ENCODE results near the gene TCEANC2. TPM values are rescaled to one million over a fixed set of nuclear protein-coding genes. Genes with fewer than 3 reads are reported as not detected.
"Not testable (repeated sequence)": the region's sequence is repeated elsewhere in the genome, so short reads cannot be mapped to it uniquely, and the experiment has no call there.

The TCEANC2 gene
- total RNA-seq, 3 donors from 2014 or later: 4.3 to 6.1 (median 5.9) TPM

DNA sequence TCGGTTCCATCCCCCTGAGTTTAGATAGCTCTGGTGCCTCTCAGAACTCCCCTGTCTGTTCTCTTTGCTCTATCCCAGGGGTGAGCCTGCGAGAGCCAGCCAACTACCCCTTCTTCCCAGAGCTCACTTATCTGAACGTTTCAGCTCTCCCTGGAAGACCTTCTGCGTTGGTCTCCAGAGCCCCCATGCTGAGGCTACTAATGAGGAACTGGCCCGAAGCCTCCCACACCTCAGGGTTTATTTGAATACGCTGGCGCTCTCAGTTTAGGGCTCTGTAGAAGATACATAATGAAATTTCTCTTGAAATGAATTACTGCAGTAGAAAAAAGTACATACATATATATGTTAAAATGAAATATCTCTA lies 43.5 kb downstream of the TCEANC2 start:
- no peaks in the 10 kb centered on the region for H3K27me3 ChIP-seq
- H3K36me3 ChIP-seq: no peaks in the 10 kb centered on the region
- TF ChIP-seq POLR2AphosphoS5 (IDR thresholded peaks at IDR 0.05) (no peak), POLR2A (IDR thresholded peaks at IDR 0.05) (no peak)
- TF ChIP-seq, protein P1, sequence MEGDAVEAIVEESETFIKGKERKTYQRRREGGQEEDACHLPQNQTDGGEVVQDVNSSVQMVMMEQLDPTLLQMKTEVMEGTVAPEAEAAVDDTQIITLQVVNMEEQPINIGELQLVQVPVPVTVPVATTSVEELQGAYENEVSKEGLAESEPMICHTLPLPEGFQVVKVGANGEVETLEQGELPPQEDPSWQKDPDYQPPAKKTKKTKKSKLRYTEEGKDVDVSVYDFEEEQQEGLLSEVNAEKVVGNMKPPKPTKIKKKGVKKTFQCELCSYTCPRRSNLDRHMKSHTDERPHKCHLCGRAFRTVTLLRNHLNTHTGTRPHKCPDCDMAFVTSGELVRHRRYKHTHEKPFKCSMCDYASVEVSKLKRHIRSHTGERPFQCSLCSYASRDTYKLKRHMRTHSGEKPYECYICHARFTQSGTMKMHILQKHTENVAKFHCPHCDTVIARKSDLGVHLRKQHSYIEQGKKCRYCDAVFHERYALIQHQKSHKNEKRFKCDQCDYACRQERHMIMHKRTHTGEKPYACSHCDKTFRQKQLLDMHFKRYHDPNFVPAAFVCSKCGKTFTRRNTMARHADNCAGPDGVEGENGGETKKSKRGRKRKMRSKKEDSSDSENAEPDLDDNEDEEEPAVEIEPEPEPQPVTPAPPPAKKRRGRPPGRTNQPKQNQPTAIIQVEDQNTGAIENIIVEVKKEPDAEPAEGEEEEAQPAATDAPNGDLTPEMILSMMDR (IDR thresholded peaks at IDR 0.05): no peak
- no peaks in the 10 kb centered on the region for H3K4me1 ChIP-seq
- no peak overlapping the region for H3K4me3 ChIP-seq
- no peak for DNase-seq (ENCODE audit: low spot score in 2 of 2)
- intact Hi-C loops (cut with DNase I; ENCODE audit: low total_unique reads): no loop called here
- H3K27ac ChIP-seq: no peak overlapping the region
- H3K9me3 ChIP-seq: no peaks in the 10 kb centered on the region

DNA sequence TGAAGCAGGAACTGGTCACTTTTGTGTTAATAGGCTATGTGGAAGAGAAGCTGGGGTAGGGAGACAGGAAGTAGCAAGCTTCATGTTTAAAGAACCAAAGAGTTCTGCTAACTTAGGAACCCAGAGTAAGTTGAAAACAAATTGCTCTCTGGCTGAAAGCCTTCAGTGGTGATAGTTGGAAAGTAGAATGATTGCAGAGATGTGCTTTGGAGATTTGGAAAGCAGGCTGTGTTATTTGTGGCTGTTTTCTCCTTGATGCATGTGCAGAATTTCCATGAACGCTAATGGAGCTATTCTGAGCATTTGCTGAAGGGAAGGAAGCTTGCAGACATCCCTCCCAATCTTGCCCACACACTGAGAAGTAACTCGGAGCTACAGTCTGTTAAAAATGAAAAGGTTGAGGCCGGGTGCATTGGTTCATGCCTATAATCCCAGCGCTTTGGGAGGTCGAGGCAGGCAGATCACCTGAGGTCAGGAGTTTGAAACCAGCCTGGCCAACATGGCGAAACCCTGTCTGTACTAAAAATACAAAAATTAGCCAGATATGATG lies 45.7 kb downstream of the TCEANC2 start:
- Histone ChIP-seq H3K27ac (no peak overlapping the region), H3K9me3 (no peaks in the 10 kb centered on the region), H3K36me3 (no peaks in the 10 kb centered on the region), H3K27me3 (no peaks in the 10 kb centered on the region), H3K4me3 (no peak overlapping the region), H3K4me1 (no peaks in the 10 kb centered on the region)
- DNase-seq (ENCODE audit: low spot score in 2 of 2): no peak
- TF ChIP-seq POLR2AphosphoS5 (IDR thresholded peaks at IDR 0.05) (no peak), POLR2A (IDR thresholded peaks at IDR 0.05) (no peak)
- TF ChIP-seq, protein P1 (IDR thresholded peaks at IDR 0.05): no peak
- intact Hi-C loops (cut with DNase I; ENCODE audit: low total_unique reads): no loop called here

DNA sequence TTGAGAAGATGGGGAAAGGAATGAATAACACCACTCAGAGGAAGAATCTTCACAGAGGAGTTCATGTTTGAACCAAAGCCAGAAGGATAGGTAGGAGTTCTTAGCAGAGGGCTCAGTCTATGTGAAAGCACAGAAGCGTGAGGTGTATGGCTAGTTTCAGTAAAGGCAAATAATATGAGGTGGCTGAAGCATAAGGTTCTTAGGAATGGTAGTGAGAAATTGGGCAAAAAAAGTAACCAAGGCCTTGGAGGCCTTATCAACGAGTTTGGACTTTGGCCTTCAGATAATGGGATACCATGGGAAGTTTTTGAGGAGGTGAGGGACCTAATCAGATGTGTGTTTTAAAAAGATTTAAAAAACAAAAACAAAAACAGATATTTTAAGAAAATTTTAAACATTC lies 47.1 kb downstream of the TCEANC2 start:
- no peaks in the 10 kb centered on the region for H3K36me3 ChIP-seq
- no peak overlapping the region for H3K4me3 ChIP-seq
- H3K27ac ChIP-seq: no peak overlapping the region
- H3K4me1 ChIP-seq: no peaks in the 10 kb centered on the region
- H3K9me3 ChIP-seq: no peaks in the 10 kb centered on the region
- intact Hi-C loops (cut with DNase I; ENCODE audit: low total_unique reads): no loop called here
- H3K27me3 ChIP-seq: no peaks in the 10 kb centered on the region
- TF ChIP-seq, protein P1 (IDR thresholded peaks at IDR 0.05): no peak
- TF ChIP-seq POLR2A (IDR thresholded peaks at IDR 0.05) (no peak), POLR2AphosphoS5 (IDR thresholded peaks at IDR 0.05) (no peak)
- DNase-seq (ENCODE audit: low spot score in 2 of 2): no peak

DNA sequence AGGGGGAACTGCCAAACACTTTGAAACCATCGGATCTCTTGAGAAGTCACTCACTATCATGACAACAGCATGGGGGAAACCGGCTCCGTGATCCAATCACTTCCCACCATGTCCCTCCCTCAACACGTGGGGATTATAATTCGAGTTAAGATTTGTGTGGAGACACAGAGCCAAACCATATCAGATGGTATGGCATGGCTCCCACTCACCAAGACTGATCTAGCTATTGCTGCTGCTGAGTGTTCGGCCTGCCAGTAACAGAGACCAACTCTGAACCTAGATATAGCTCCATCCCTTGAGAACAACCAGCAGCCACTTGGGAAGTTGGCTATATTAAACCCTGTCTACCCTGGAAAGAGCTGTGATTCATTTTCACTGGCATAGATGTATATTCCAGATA lies 50.0 kb downstream of the TCEANC2 start:
- intact Hi-C loops (cut with DNase I; ENCODE audit: low total_unique reads): no loop called here
- DNase-seq (ENCODE audit: low spot score in 2 of 2): no peak
- H3K36me3 ChIP-seq: no peaks in the 10 kb centered on the region
- H3K27me3 ChIP-seq: no peaks in the 10 kb centered on the region
- TF ChIP-seq, protein P1 (IDR thresholded peaks at IDR 0.05): no peak
- TF ChIP-seq POLR2AphosphoS5 (IDR thresholded peaks at IDR 0.05): no peak
- no peak for TF ChIP-seq POLR2A (IDR thresholded peaks at IDR 0.05)
- no peak overlapping the region for H3K27ac ChIP-seq
- H3K4me3 ChIP-seq: no peak overlapping the region
- H3K9me3 ChIP-seq: no peaks in the 10 kb centered on the region
- no peaks in the 10 kb centered on the region for H3K4me1 ChIP-seq

DNA sequence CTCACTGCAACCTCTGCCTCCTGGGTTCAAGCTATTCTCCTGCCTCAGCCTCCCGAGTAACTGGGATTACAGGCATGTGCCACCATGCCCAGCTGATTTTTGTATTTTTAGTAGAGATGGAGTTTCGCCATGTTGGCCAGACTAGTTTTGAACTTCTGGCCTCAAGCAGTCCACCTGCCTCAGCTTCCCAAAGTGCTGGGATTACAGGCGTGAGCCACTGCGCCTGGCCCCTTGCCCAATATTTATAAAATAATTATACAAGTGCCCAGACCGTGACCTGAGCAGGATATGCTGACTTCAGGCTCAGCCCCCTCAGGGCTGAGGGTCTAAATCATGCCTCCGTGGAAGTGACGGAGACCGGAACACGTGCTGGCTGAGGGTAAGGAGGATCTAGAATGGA lies 51.2 kb downstream of the TCEANC2 start:
- H3K4me3 ChIP-seq; intact Hi-C loops (cut with DNase I; ENCODE audit: low total_unique reads); H3K27ac ChIP-seq; DNase-seq (ENCODE audit: low spot score in 2 of 2); H3K27me3 ChIP-seq; H3K36me3 ChIP-seq; H3K4me1 ChIP-seq; H3K9me3 ChIP-seq: not testable (repeated sequence)

DNA sequence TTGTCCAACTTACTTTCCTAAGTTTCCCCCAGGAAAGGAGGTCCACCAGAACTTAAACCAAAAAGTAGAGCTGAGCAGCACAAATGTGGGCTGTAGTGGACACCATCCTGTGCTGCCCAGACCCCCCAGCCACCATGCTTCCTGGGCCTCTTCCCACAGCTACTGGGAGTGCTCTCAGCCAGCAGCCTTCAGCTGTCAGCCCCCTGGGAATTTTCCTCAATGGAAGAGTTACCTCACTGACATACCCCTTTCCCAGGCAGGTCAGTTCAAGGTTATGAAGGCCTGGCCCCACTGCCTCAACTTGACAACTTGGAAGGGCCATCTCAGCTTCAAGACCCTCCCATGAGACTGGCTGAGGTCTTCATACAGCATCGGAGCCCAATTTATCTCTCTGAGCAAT lies 51.7 kb downstream of the TCEANC2 start:
- intact Hi-C loops (cut with DNase I; ENCODE audit: low total_unique reads): no loop called here
- TF ChIP-seq POLR2A (IDR thresholded peaks at IDR 0.05) (no peak), POLR2AphosphoS5 (IDR thresholded peaks at IDR 0.05) (no peak)
- Histone ChIP-seq H3K27me3 (no peaks in the 10 kb centered on the region), H3K9me3 (no peaks in the 10 kb centered on the region), H3K4me1 (no peaks in the 10 kb centered on the region), H3K36me3 (no peaks in the 10 kb centered on the region), H3K4me3 (no peak overlapping the region), H3K27ac (no peak overlapping the region)
- no peak for DNase-seq (ENCODE audit: low spot score in 2 of 2)
